GM21825 (cell line): ENCODE measurements around the gene IL25.
"Not testable (repeated sequence)": the region's sequence is repeated elsewhere in the genome, so short reads cannot be mapped to it uniquely, and the experiment has no call there.

Experiments used
- ATAC-seq: cut with Tn5 transposase; IDR thresholded peaks from one replicate; pipeline ENCODE4 v1.9.1; 2021; ENCODE audit warnings: mild to moderate bottlenecking, moderate library complexity; ENCODE audit not compliant: unreplicated experiment

Gene IL25

DNA sequence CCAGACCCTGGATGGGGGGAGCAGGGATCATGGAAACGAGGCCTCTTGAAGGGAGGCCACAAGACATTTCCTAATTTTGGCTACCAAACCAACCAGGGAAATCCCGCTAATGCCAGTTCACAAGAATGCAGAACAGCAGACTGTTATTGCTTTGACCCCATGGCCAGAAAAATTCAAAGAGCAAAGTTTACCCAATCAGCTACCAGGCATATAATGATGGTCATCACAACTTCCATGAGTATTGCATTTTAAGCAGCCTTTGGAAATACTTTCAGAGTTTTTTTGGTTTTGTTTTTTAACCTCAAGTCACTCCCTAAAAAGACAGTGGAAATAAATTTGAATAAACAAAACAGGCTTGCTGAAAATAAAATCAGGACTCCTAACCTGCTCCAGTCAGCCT, at the start of gene IL25:
Gene IL25 (plus strand): TSS at position 301 of the 400 bp plus-strand sequence.
- no peak for ATAC-seq

- no peak for ATAC-seq
These were observed 48.7 kb upstream of the IL25 start for GRCh38 chr14:23323838-23324454.

DNA sequence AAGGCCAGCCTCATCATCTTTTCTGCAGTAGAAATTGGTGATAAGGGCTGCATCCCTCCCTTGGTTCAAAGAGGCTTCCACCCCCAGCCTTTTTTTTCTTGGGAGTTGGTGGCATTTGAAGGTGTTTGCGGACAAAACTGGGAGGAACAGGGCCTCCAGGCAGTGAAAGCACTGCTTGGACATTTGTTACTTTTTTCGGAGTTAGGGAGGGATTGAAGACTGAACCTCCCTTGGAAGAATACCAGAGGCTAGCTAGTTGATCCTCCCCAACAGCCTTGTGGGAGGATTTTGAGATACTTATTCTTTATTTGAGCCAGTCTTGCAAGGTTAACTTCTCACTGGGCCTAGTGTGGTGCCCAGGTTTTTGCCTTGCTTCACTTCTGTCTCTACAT, 48.2 kb upstream of the IL25 start:
- ATAC-seq: no peak

DNA sequence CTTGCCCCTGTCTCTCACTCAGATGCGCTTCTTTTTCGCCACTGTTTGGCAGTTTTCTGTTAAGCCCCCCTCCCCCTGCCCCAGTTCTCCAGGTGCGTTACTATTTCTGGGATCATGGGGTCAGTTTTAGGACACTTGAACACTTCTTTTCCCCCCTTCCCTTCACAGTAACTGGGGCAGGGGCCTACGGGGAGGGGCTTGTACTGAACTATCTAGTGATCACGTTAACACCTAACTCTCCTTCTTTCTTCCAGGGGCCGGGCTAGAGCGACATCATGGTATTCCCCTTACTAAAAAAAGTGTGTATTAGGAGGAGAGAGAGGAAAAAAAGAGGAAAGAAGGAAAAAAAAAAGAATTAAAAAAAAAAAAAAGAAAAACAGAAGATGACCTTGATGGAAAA, 47.6 kb upstream of the IL25 start:
- no peak for ATAC-seq

- not testable (repeated sequence) for ATAC-seq
These were observed 46.9 kb upstream of the IL25 start for GRCh38 chr14:23325746-23326145.

GRCh38 chr14:23326491-23327332, 45.9 kb upstream of the IL25 start:
- ATAC-seq: no peak

DNA sequence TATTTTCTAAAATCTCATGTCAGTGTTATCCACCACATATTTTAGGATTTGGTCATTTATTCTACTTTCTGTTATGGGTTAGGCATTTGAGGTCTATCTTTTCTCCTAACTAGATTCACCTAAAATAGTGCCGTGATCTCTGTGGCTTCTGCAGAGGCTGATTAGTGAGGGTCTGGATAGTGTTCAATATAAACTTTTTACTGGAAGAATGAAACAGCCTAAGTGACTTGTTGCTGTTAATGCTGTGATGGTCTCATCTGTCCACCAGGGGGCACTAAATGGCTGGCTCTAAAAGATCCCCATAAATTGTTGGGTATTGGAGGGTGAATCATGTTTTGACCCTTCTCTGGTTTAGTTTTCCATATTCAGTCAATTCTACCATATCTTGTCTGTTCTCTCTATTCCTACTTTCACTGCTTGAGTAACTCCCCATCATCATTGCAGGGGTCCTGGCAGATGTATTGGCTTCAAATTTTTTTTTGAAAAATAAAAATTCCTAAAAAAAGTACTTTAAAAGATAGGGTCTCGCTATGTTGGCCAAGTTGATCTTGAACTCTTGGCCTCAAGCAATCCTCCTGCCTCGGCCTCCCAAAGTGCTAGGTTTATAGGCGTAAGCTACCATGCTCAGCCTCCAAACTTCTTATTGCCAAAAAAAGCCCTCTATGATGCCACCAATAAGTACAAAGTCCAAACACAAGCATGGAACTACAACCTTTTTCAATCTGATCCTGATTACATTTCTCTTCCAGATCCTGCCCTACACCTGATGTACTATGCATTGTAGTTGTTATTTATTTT, 44.5 kb upstream of the IL25 start:
- ATAC-seq: no peak

- ATAC-seq: no peak
These were observed 37.0 kb upstream of the IL25 start for GRCh38 chr14:23335623-23336022.

GRCh38 chr14:23339506-23340268, 32.9 kb upstream of the IL25 start:
- ATAC-seq: no peak

DNA sequence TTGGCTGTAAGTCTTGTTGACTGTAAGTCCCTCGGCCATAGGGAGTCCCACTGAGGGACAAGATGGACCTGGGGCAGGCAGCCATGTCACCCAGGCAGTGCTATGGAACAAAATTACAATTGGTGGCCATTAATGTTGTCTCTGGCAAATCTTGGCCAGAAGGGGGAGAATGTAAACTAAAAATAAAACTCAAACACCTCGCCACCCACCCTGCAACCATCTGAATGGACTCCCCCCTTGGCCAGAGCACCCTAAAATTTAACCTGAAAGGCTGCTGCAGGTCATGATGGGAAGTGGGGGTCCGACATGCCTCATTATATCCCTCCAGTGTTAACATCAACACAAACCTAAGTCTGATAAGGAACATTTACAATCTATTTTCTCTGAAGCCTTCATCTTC, 28.1 kb upstream of the IL25 start:
- no peak for ATAC-seq

DNA sequence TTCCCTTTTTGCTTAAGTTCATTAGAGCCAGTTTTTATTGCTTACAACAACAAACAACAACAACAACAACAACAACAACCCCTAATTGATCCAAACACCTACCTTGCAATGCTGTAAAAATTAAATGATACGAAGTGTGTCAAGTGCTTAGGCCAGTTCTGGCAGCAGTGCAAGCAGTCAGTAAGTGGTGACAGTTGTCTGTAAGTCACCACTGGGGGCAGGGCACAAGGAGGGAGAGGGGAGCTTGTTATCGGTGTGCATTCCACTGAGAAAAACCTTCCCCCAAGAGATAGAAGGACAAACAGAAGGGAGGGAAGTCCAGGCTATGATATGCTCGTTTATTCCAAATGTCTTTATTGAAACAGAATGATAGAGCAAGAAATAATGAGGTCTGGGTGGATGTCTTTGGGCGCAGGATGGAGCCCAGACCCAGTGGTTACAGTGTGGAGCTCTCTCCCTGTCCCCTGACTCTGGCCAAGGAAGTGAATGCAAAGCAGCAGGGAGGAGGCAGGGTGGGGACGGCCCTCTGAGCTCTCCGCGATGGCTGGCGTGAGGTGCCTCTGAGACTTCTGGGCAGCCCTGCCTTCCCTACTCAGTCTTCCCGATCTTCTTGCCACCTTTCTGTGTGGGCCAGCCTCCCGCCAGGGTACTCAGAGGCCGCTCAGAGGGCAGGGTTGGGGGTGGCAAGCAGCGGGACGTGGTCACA, 26.5 kb upstream of the IL25 start:
- ATAC-seq: no peak

GRCh38 chr14:23346693-23347405, 25.8 kb upstream of the IL25 start:
- no peak for ATAC-seq

DNA sequence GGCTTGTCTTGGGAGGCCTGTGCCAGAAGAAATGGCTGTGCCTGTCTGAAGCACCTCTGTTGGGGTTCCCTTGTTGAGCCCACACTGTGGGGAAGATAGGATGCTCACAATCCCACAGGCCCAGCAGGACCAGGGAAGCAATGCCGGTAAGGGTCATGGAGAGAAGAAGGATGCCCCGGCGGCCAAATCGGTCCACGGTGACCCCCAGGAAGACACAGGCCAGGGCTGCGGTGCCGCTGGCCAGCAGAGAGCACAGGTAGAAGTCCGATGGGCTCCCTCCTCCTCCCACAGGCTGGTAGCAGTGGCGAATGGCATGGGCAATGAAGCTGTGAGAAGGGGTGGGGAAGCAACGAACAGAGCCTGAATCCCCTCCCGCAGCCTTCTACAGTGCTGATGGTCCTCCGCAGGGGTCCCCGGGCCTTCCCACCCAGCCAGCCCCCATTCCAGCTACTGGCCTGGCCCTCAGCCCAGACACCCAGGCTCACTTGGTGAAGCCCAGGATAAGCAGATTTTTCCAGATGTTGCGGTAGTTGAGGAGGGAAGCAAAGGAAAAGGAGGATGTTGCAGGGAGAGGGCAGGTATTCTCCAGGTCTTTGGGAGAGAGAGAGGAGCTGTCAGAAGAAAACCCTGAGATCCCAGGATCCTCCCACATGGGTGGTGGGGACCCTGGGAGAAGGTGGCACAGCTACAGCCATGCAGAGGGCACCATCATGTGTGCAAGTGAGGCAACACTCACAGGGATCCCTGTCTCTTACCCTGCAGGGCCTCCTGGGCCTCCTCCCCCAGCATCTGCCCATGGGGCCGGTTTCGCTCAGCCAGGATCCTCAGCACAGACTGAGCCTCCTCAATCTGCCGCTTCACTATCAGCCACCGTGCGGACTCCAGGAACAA, 25.0 kb upstream of the IL25 start:
- ATAC-seq: no peak

DNA sequence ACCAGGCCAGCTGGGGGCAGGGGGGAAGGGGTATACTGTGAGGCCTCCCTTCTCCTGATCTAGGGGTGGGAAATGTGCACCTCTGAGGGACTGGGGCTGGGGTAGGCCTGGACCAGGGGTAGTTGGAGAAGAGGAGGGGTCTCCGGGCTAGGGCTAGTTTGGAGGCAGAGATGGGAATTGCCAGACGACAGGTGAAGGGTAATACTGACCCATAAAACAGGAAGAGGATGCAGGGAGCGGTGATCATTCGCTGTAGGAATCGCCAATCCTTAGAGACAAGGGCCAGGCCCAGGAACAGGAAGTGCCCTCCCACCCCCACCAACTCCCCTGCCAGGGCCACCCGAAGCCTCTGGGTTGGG, 24.3 kb upstream of the IL25 start:
- ATAC-seq: no peak

- no peak for ATAC-seq
These were observed 23.3 kb upstream of the IL25 start for GRCh38 chr14:23349156-23349845.

GRCh38 chr14:23351681-23352505, 20.7 kb upstream of the IL25 start:
- ATAC-seq: no peak
